ENCODE results near the gene EPHB2.

DNA sequence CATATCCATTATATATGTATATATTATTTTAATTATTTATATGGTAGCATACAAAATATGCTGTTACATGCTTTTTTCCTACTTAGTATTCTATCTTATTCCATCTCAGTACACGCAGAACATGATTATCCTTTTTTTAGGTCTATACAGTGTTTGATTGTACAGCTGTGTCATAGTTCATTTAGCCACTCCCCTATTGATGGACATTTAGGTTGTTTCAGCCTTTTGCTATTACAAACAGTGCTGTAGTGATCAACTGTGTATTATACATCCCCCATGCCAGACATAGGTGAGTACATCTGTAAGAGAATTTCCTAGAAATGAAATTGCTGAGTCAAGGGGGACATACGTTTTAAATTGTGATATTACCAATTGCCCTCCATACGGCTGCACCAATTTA lies 246.4 kb downstream of the EPHB2 start:
- TF ChIP-seq, protein P1, sequence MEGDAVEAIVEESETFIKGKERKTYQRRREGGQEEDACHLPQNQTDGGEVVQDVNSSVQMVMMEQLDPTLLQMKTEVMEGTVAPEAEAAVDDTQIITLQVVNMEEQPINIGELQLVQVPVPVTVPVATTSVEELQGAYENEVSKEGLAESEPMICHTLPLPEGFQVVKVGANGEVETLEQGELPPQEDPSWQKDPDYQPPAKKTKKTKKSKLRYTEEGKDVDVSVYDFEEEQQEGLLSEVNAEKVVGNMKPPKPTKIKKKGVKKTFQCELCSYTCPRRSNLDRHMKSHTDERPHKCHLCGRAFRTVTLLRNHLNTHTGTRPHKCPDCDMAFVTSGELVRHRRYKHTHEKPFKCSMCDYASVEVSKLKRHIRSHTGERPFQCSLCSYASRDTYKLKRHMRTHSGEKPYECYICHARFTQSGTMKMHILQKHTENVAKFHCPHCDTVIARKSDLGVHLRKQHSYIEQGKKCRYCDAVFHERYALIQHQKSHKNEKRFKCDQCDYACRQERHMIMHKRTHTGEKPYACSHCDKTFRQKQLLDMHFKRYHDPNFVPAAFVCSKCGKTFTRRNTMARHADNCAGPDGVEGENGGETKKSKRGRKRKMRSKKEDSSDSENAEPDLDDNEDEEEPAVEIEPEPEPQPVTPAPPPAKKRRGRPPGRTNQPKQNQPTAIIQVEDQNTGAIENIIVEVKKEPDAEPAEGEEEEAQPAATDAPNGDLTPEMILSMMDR (IDR thresholded peaks at IDR 0.05), result no peak
- no peak for TF ChIP-seq POLR2A (IDR thresholded peaks at IDR 0.05)
